ENCODE results near the gene PFDN2. TPM values are rescaled to one million over a fixed set of nuclear protein-coding genes. Genes with fewer than 3 reads are reported as not detected.
"Not testable (repeated sequence)": the region's sequence is repeated elsewhere in the genome, so short reads cannot be mapped to it uniquely, and the experiment has no call there.

Gene PFDN2
- total RNA-seq, 1 donor from 2014 or later, result 43.1 TPM

- peak; percentile 91 for DNase-seq (ENCODE audit: low spot score)
- intact Hi-C loops (cut with DNase I), result no loop called here
These were observed 48.0 kb downstream of the PFDN2 start, which contains the start of gene ARHGAP30 for GRCh38 chr1:161069731-161070270. ARHGAP30 (minus strand) TSS chr1:161069891; CDS start chr1:161069624, 267 bp downstream.

- no peak for DNase-seq (ENCODE audit: low spot score)
- intact Hi-C loops (cut with DNase I), result no loop called here
These were observed 48.6 kb downstream of the PFDN2 start for GRCh38 chr1:161069241-161069640.

DNA sequence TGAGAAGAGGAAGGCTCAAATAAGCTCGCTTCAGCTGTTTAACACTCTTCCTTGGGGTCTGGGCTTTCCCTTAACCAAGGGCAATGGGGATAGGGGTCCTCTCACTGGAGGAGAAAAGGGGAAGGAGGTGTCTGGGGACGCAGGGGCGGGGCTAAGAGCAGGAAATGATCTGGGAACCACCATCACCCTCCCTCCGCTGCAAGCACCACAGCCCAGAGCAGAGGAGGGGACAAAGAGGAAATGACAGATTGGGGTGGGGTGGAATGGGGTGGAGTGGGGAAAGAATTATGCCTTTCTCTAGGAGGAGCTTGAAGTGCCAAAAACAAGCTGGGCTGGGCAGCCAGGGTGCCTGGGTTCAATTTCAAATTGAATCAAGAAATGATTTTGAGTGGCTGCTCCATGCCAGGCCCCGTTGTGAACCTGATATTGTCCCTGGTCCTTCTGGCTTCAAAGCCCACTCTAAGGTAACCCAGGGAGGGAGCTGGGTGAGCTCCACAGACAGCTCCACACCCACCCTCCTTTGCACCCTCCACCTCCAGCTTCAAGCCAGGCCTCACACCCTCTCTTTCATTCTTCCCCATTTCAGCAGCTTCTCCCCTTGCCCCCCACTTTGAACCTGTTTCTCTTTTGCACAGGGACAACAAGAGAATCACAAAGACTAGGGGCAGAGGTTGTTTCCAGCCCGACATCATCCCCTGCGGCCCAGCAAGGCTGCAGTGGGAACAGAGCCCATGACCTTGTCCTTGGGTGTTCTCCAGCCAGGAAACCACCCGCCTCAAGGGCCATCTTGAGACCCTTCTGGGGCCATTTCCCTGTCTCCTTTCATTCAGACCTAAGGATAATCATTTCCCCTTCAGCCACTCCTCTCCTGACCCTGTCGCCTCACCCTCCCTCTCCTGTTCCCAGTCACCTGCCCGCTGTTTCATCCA lies 49.3 kb downstream of the PFDN2 start:
- intact Hi-C loops (cut with DNase I), result no loop called here

GRCh38 chr1:161066694-161067093 lies 51.1 kb downstream of the PFDN2 start:
- DNase-seq (ENCODE audit: low spot score), result no peak
- intact Hi-C loops (cut with DNase I), result no loop called here

More for the DNA sequence above, 49.3 kb downstream of the PFDN2 start:
- peak; percentile 89 for DNase-seq (ENCODE audit: low spot score)

DNA sequence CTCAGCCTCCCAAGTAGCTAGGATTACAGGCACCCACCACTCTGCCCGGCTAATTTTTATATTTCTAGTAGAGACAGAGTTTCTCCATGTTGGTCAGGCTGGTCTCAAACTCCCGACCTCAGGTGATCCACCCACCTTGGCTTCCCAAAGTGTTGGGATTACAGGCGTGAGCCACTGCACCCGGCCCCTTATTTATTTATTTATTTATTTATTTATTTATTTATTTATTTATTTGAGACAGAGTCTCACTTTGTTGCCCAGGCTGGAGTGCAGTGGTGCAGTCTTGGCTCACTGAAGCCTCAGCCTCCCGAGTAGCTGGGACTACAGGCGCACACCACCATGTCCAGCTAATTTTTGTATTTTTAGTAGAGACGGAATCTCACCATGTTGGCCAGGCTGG lies 52.2 kb downstream of the PFDN2 start:
- DNase-seq (ENCODE audit: low spot score); intact Hi-C loops (cut with DNase I): not testable (repeated sequence)

- intact Hi-C loops (cut with DNase I), result not testable (repeated sequence)
These were observed 53.9 kb downstream of the PFDN2 start for GRCh38 chr1:161063936-161064335.

GRCh38 chr1:161061419-161061818 lies 56.4 kb downstream of the PFDN2 start:
- intact Hi-C loops (cut with DNase I), result no loop called here
- no peak for DNase-seq (ENCODE audit: low spot score)

More at GRCh38 chr1:161063936-161064335, 53.9 kb downstream of the PFDN2 start:
- DNase-seq (ENCODE audit: low spot score), result not testable (repeated sequence)

- intact Hi-C loops (cut with DNase I), result no loop called here
These were observed 58.5 kb downstream of the PFDN2 start for GRCh38 chr1:161059293-161059692.

DNA sequence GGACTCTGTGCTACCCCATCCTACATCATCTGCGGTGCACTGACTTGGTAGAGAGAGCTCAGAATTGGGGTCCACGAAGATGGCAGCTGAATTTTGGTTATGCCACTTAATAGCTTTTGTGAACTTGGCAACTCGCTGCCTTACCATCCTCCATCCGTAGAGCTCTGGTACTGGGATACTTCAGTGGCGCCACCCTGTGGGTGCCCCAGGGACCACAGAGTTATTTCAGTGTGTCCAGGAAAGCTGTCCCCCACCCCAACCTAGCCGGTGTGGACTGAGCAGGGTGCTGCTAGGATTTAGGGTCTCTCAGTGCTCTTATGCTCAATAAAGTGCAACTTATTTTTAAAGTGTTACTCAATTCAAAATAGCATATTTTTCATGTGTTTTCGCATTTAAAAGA lies 63.0 kb downstream of the PFDN2 start:
- intact Hi-C loops (cut with DNase I), result no loop called here
- peak; percentile 33 for DNase-seq (ENCODE audit: low spot score)

More at GRCh38 chr1:161059293-161059692, 58.5 kb downstream of the PFDN2 start:
- DNase-seq (ENCODE audit: low spot score), result no peak

DNA sequence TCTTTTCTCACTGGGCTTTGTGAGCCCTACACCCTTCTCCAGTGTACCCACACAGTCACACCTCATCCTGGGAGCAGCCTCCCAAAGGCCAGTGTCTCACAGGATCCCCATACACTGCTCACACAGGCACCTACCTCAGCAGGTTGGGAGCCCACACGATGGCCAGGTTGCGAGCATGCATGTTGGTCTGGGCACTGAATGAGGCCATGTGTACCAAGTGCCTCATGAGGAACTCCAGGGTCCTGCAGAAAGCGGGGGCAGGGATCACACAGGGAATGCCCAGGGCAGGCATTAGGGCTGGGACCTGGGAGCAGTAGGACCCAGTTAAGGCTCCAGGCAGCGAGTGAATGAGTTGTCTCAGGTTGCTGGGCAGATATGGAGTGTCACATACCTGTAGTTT lies 63.6 kb downstream of the PFDN2 start:
- DNase-seq (ENCODE audit: low spot score), result peak; percentile 24
- intact Hi-C loops (cut with DNase I), result no loop called here

DNA sequence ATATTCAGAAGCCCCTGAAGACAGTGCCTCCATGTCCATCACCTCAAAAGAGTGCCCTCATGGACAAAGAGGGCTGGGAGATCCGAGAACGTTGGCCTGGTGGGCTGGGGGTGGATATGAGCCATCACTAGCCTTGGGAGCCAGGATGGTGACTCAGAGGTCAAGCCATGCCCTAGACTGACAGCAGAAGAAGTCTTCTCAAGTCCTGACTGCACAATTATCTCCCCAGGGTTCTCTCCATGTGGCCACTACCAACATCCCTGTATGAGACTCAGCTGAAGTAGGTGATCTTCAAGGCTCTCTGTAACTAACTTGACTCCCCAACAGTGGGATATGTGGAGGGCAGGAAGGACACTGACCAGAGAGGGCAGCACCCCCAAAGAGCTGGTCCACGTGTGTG lies 64.9 kb downstream of the PFDN2 start:
- intact Hi-C loops (cut with DNase I), result no loop called here
- DNase-seq (ENCODE audit: low spot score), result no peak

- intact Hi-C loops (cut with DNase I), result no loop called here
- no peak for DNase-seq (ENCODE audit: low spot score)
These were observed 66.6 kb downstream of the PFDN2 start for GRCh38 chr1:161051219-161051618.

Other genes with a start within 250 kb of the PFDN2 start
- 0.27 TPM for gene ITLN1, start 232.9 kb downstream of the PFDN2 start, total RNA-seq
- not detected for gene ITLN2, start 163.2 kb downstream of the PFDN2 start, total RNA-seq
- gene F11R, start 96.9 kb downstream of the PFDN2 start, total RNA-seq, result 10.3 TPM
- gene TSTD1, start 79.1 kb downstream of the PFDN2 start, total RNA-seq, result 12.0 TPM
- gene USF1, start 72.1 kb downstream of the PFDN2 start, total RNA-seq, result 29.2 TPM
- 2.6 TPM for gene ARHGAP30, start 48.1 kb downstream of the PFDN2 start, total RNA-seq
- gene NECTIN4, start 28.5 kb downstream of the PFDN2 start, total RNA-seq, result not detected
- gene KLHDC9, start 19.7 kb downstream of the PFDN2 start, total RNA-seq, result 10.7 TPM
- 31.3 TPM for gene NIT1, start 68 bp upstream of the PFDN2 start, total RNA-seq
- 28.3 TPM for gene DEDD, start 14.6 kb upstream of the PFDN2 start, total RNA-seq
- gene UFC1, start 35.9 kb upstream of the PFDN2 start, total RNA-seq, result 73.6 TPM
- gene USP21, start 41.5 kb upstream of the PFDN2 start, total RNA-seq, result 17.4 TPM
- 12.9 TPM for gene PPOX, start 48.4 kb upstream of the PFDN2 start, total RNA-seq
- 22.2 TPM for gene B4GALT3, start 59.5 kb upstream of the PFDN2 start, total RNA-seq
- gene ADAMTS4, start 81.0 kb upstream of the PFDN2 start, total RNA-seq, result 24.0 TPM
- 253 TPM for gene NDUFS2, start 84.3 kb upstream of the PFDN2 start, total RNA-seq
- gene FCER1G, start 97.3 kb upstream of the PFDN2 start, total RNA-seq, result 11.4 TPM
- not detected for gene APOA2, start 105.6 kb upstream of the PFDN2 start, total RNA-seq
- gene TOMM40L, start 108.0 kb upstream of the PFDN2 start, total RNA-seq, result 34.1 TPM
- not detected for gene NR1I3, start 120.2 kb upstream of the PFDN2 start, total RNA-seq
- gene PCP4L1, start 140.7 kb upstream of the PFDN2 start, total RNA-seq, result 0.38 TPM
- gene MPZ, start 191.9 kb upstream of the PFDN2 start, total RNA-seq, result 1.5 TPM
- gene SDHC, start 196.3 kb upstream of the PFDN2 start, total RNA-seq, result 306 TPM
- gene CFAP126, start 249.8 kb upstream of the PFDN2 start, total RNA-seq, result not detected